AG09319 (cell line): ENCODE measurements around the gene NDUFAF2.

ENCODE experiments used
- DNase-seq: peaks from one replicate; pipeline ENCODE4 v3.0.0-alpha.2; 2010; ENCODE audit warnings: low read depth; ENCODE audit errors: extremely low read depth
- TF ChIP-seq, protein P1 (sequence below): IDR thresholded peaks from 2 replicates; pipeline ENCODE4 v1.5.1; 2011; ENCODE audit warnings: low read depth, mild to moderate bottlenecking, inconsistent platforms, low read length, moderate library complexity

NDUFAF2 gene, protein sequence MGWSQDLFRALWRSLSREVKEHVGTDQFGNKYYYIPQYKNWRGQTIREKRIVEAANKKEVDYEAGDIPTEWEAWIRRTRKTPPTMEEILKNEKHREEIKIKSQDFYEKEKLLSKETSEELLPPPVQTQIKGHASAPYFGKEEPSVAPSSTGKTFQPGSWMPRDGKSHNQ

DNA sequence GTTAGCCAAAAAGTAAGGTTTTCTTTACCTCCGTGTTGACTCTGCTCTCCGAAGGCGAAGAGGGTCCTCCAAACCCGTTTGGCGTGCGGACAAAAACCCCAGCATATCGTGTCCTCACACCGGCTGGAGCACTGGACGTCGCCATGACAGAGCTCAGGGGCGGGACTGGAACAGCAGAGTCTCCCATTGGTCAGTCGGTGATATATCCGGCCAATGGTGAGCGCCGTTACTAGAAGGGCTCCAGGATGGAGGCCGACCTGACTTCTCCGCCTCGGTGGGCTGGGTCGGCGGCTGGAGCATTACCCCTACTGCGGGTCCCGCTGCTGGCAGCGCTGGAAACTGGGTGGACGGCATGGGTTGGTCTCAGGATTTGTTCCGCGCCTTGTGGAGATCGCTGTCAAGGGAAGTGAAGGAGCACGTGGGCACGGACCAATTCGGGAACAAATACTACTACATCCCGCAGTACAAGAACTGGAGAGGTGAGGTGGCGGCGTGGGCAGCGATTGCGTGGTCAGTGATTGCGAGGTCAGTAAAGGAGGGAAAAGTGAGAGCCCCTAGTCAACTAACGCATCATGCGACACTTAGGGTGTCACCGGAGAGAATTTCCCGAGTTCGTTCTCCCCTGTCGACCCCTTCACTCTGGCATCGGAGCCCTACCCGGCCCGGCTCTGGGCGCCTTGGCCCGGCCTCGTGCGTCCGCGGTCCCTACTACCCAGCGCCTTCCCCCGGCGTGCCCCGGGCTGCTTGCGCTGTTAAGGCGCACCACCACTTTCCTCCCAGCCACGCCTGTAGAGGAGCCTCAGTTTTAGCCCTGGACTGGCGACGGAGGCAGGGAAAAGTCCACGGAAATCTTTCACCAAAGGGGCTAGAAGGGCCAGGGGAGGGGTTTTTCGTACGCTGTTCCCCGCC lies at the start of gene NDUFAF2, which contains the start of gene ERCC8:
Gene NDUFAF2, plus strand, starts transcription at position 302 of the 909 bp plus-strand sequence. Its CDS starts 51 bp downstream, at position 353.
Gene ERCC8, minus strand, starts transcription at position 167 of the 909 bp plus-strand sequence. Its CDS starts 62 bp downstream, at position 105.
- TF ChIP-seq, protein P1, sequence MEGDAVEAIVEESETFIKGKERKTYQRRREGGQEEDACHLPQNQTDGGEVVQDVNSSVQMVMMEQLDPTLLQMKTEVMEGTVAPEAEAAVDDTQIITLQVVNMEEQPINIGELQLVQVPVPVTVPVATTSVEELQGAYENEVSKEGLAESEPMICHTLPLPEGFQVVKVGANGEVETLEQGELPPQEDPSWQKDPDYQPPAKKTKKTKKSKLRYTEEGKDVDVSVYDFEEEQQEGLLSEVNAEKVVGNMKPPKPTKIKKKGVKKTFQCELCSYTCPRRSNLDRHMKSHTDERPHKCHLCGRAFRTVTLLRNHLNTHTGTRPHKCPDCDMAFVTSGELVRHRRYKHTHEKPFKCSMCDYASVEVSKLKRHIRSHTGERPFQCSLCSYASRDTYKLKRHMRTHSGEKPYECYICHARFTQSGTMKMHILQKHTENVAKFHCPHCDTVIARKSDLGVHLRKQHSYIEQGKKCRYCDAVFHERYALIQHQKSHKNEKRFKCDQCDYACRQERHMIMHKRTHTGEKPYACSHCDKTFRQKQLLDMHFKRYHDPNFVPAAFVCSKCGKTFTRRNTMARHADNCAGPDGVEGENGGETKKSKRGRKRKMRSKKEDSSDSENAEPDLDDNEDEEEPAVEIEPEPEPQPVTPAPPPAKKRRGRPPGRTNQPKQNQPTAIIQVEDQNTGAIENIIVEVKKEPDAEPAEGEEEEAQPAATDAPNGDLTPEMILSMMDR: no peak
- DNase-seq: peak; percentile 71

DNA sequence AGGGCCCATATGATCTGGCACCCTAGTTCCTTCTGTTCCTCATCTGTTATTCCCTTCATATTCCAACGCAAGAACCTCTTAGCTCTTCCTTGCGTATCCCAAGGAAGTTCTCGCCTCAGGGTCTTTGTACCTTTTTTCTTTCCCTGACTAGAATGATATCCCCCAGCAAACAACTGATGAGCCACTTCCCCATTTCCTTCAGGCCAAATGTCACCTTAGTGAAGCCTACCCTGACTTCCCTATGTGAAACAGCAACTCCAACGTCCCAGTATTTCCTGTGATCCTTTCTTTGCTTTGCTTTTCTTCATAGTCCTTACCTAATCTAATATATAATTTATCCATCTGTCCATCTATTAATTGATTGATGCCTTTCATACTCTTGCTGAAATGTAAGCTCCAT lies 48.0 kb upstream of the NDUFAF2 start:
- DNase-seq: no peak
- TF ChIP-seq, protein P1: no peak

DNA sequence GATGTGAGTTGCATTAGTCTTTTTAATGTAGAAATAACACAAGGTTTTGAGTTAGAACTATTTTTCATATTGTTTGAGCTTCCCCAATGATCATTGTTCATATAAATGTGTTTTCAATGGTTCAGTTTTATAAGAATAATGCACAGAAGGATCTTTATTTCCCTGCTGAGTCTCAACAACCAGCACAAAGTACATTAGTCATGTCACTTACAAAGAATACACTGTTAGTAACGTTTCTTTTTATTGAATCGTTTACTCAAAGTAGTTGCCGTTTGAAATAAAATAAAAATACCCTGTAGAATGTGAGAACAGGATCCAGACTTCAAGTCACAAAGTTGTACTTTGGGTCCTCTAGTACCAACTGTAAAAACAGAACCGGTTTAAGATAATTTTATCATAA lies 41.6 kb upstream of the NDUFAF2 start:
- no peak for DNase-seq
- TF ChIP-seq, protein P1: no peak

DNA sequence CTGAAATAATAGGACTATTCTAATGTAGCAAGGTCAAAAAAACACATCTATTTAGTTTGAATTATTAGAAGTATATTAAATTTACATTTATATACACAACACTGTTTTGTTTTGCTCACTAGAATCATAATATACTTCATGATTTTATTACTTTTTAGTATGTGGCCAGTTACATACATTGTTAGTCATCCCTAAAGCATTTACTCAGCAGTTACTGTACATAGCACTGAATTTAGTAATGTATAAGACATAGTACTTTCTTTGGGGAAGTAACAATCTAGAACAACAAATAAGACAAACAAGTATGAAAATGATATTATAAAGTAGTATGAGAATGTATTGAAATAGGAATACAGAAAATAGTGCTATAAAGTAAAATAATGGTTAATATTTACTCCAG lies 28.4 kb upstream of the NDUFAF2 start:
- DNase-seq: no peak
- TF ChIP-seq, protein P1: no peak

DNA sequence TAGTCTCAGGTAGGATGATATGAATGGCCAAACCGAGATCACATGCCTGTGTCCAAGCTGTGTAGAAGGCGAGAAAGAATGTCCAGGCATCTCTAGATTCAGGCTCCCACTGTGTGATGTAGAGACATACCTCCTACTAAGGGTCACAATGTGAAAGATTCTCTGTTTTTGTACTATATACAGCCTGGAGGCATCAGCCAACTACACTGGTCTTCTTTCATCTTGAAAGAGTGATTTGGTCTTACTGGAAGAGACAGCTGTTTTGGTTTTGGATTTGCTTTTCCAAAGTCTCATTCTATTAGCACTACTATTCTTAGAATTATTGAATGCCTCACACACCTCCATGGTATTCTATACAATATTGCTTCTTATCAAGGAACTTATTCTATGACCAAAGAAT lies 26.5 kb upstream of the NDUFAF2 start:
- DNase-seq: no peak
- TF ChIP-seq, protein P1: no peak

DNA sequence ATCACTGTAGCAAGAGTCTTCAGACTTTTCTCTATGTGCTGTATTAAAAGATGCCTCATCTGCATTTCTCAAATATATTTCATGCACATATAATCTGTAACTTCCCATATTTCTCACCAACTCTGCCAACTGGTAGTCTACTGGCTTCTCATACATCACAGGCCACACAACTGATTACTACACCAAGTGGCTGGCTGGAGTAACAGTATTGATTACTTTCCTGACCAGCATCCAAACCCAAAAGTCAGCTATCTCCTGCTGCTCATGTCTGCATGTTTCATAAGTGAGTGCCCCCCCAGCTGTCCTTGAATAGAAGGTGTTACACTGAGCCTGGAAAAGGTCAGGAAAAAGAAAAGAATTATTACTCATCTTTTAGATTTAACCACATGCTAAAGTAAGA lies 17.6 kb upstream of the NDUFAF2 start:
- no peak for DNase-seq
- TF ChIP-seq, protein P1: no peak

DNA sequence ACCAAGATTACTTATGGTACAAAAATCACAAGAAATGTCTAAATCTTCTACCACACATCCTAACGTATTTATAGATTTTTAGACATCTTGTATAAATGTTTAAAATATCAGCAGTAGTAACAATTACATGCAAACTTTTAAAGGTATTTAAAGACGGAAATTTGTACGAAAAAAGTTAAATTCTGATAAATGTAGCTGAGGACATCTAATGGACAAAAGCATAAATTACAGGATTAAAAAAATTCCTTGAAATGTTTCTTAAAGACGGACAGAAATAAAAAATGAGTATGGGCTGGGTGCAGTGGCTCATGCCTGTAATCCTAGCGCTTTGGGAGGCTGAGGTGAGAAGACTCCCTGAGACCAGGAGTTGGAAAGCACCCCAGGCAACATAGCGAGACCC lies 16.0 kb upstream of the NDUFAF2 start:
- no peak for DNase-seq

More for the DNA sequence above, 16.0 kb upstream of the NDUFAF2 start:
- TF ChIP-seq, protein P1: peak; percentile 8
